HG03520 (cell line): ENCODE results near the gene MSI2.
A peak's percentile ranks its signal among the peaks of the same experiment; 100 is the strongest.

Experiments used
- ATAC-seq: cut with Tn5 transposase; IDR thresholded peaks from one replicate; pipeline ENCODE4 v1.9.1; 2021; ENCODE audit warnings: mild to moderate bottlenecking, moderate library complexity; ENCODE audit not compliant: unreplicated experiment

MSI2 gene

GRCh38 chr17:57666946-57667345, 410.6 kb downstream of the MSI2 start:
- no peak for ATAC-seq

- ATAC-seq = no peak
These were observed 411.2 kb downstream of the MSI2 start for GRCh38 chr17:57667461-57667923.

GRCh38 chr17:57668332-57668731, 412.0 kb downstream of the MSI2 start:
- ATAC-seq = no peak

GRCh38 chr17:57669671-57670529, 413.6 kb downstream of the MSI2 start:
- ATAC-seq = no peak

- ATAC-seq = no peak
These were observed 414.6 kb downstream of the MSI2 start for GRCh38 chr17:57670769-57671569.

- ATAC-seq = peak; percentile 50
These were observed 415.6 kb downstream of the MSI2 start for GRCh38 chr17:57671667-57672632.

GRCh38 chr17:57672971-57673370, 416.6 kb downstream of the MSI2 start:
- no peak for ATAC-seq

- no peak for ATAC-seq
These were observed 418.6 kb downstream of the MSI2 start for GRCh38 chr17:57674894-57675293.

GRCh38 chr17:57675427-57676387, 419.4 kb downstream of the MSI2 start:
- no peak for ATAC-seq

GRCh38 chr17:57676543-57676942, 420.2 kb downstream of the MSI2 start:
- ATAC-seq = no peak

GRCh38 chr17:57677301-57677700, 421.0 kb downstream of the MSI2 start:
- no peak for ATAC-seq

- ATAC-seq = no peak
These were observed 421.5 kb downstream of the MSI2 start for GRCh38 chr17:57677858-57678257.

- ATAC-seq = no peak
These were observed 422.1 kb downstream of the MSI2 start for GRCh38 chr17:57678393-57678792.

GRCh38 chr17:57679356-57679755, 423.0 kb downstream of the MSI2 start:
- ATAC-seq = no peak

- ATAC-seq = no peak
These were observed 423.8 kb downstream of the MSI2 start for GRCh38 chr17:57679906-57680695.

GRCh38 chr17:57682701-57683100, 426.4 kb downstream of the MSI2 start:
- ATAC-seq = no peak

- no peak for ATAC-seq
These were observed 428.6 kb downstream of the MSI2 start for GRCh38 chr17:57684711-57685498.
